HL-60/S4 treated with retinoic acid at 250 ng/mL for 4 days and 3 days (cell line): Measurements from ENCODE around the gene MCTP2.

Source experiments
- in situ Hi-C: fragments of 300-500 bp; cut with MboI; formaldehyde crosslinking; loops from 2 replicates; pipeline ENCODE4 v1.7.0; 2022; ENCODE audit warnings: low sequenced_read_pairs

MCTP2 gene

GRCh38 chr15:94336817-94337467, 105.6 kb downstream of the MCTP2 start:
- in situ Hi-C loops, result no loop called here

GRCh38 chr15:94338243-94338846, 107.0 kb downstream of the MCTP2 start:
- in situ Hi-C loops, result no loop called here

- in situ Hi-C loops, result no loop called here
Measured at GRCh38 chr15:94346282-94346681, 114.9 kb downstream of the MCTP2 start.

GRCh38 chr15:94348084-94348483, 116.7 kb downstream of the MCTP2 start:
- in situ Hi-C loops, result no loop called here

- in situ Hi-C loops, result no loop called here
Measured at GRCh38 chr15:94351031-94351535, 119.7 kb downstream of the MCTP2 start.

GRCh38 chr15:94352636-94353487, 121.5 kb downstream of the MCTP2 start:
- in situ Hi-C loops, result no loop called here

GRCh38 chr15:94353488-94353820, 122.1 kb downstream of the MCTP2 start:
- in situ Hi-C loops, result no loop called here

- in situ Hi-C loops, result no loop called here
Measured at GRCh38 chr15:94354655-94355054, 123.3 kb downstream of the MCTP2 start.

- in situ Hi-C loops, result no loop called here
Measured at GRCh38 chr15:94359716-94360115, 128.4 kb downstream of the MCTP2 start.

GRCh38 chr15:94360251-94360685, 128.9 kb downstream of the MCTP2 start:
- in situ Hi-C loops, result no loop called here

- in situ Hi-C loops, result no loop called here
Measured at GRCh38 chr15:94362385-94363092, 131.2 kb downstream of the MCTP2 start.

- in situ Hi-C loops, result no loop called here
Measured at GRCh38 chr15:94363382-94363781, 132.0 kb downstream of the MCTP2 start.

- in situ Hi-C loops, result no loop called here
Measured at GRCh38 chr15:94366781-94367180, 135.4 kb downstream of the MCTP2 start.

GRCh38 chr15:94367726-94368535, 136.6 kb downstream of the MCTP2 start:
- in situ Hi-C loops, result no loop called here

- in situ Hi-C loops, result no loop called here
Measured at GRCh38 chr15:94370206-94370935, 139.0 kb downstream of the MCTP2 start.

- in situ Hi-C loops, result no loop called here
Measured at GRCh38 chr15:94370936-94371285, 139.6 kb downstream of the MCTP2 start.

- in situ Hi-C loops, result no loop called here
Measured at GRCh38 chr15:94372821-94373220, 141.5 kb downstream of the MCTP2 start.

GRCh38 chr15:94375997-94376396, 144.6 kb downstream of the MCTP2 start:
- in situ Hi-C loops, result no loop called here

- in situ Hi-C loops, result no loop called here
Measured at GRCh38 chr15:94379986-94380385, 148.6 kb downstream of the MCTP2 start.

GRCh38 chr15:94380798-94381197, 149.4 kb downstream of the MCTP2 start:
- in situ Hi-C loops, result no loop called here
